HepG2 (cell line): ENCODE measurements around the gene LYSMD3. TPM values are rescaled to one million over a fixed set of nuclear protein-coding genes. Genes with fewer than 3 reads are reported as not detected.

ENCODE experiments used
- ATAC-seq: fragments of 200-7000 bp; cut with Tn5 transposase; 3 replicates; pipeline ENCODE4 v1.9.1; 2020; ENCODE audit warnings: mild to moderate bottlenecking, moderate library complexity
- BruUV-seq: library from RNA; stranded (reverse); fragments of 400-500 nt; replicated peaks from 2 replicates; lab custom pipeline; 2021; lab: Mats Ljungman, UMichigan
- CTCF ChIA-PET: fragments of 300-600 bp; formaldehyde crosslinking; extraction: SDS; loops from one replicate; lab custom pipeline; 2021; ENCODE audit warnings: low total read pairs, inconsistent platforms, low intra/inter-chr PET ratio; lab: Yijun Ruan, JAX
- POLR2A ChIA-PET: fragments of 350-600 bp; sonication (Branson Sonifier 250); formaldehyde crosslinking; loops from one replicate; lab custom pipeline; 2020; ENCODE audit warnings: antibody characterized with exemption, inconsistent platforms; lab: Yijun Ruan, JAX
- DNase-seq: peaks from one replicate; pipeline ENCODE4 v3.0.0-alpha.2; 2015; ENCODE audit warnings: low spot score
- FAIRE-seq: peaks from 3 replicates; lab custom pipeline; 2011; peaks lifted over from hg19 to GRCh38; lab: Jason Lieb, UNC
- H2AFZ ChIP-seq: one replicate; pipeline ENCODE4 v1.6.1; 2011; ENCODE audit warnings: low read length, inconsistent platforms
- H3K27ac ChIP-seq: fragments of 300-600 bp; 3 replicates; pipeline ENCODE4 v1.8.0; 2011; ENCODE audit warnings: mixed run types, mild to moderate bottlenecking, mixed read lengths, low read length, inconsistent platforms; ENCODE audit not compliant: insufficient read depth; ENCODE audit errors: extremely low read length
- H3K27me3 ChIP-seq, 2 experiments: fragments of 200-600 bp in 1 of 2; 2 replicates in 1 of 2; 3 replicates in 1 of 2; pipeline versions ENCODE4 v1.6.0 to v1.8.0; 2011; ENCODE audit warnings: low read length in 2 of 2, mild to moderate bottlenecking in 2 of 2, moderate library complexity in 2 of 2, inconsistent platforms in 1 of 2; ENCODE audit not compliant: insufficient read depth in 2 of 2, control insufficient read depth in 1 of 2
- H3K36me3 ChIP-seq, 2 experiments: fragments of 200-600 bp in 1 of 2; replicated peaks in 1 of 2; 2 replicates in 1 of 2; 3 replicates in 1 of 2; pipeline versions ENCODE4 v1.5.1 to v1.8.0; 2011; ENCODE audit warnings: low read length in 2 of 2, inconsistent platforms in 1 of 2; ENCODE audit not compliant: insufficient read depth in 2 of 2, control insufficient read depth in 1 of 2
- H3K4me1 ChIP-seq: 2 replicates; pipeline ENCODE4 v1.5.1; 2012; ENCODE audit warnings: low read length, inconsistent platforms; ENCODE audit not compliant: insufficient read depth
- H3K4me2 ChIP-seq: 2 replicates; pipeline ENCODE4 v1.6.0; 2011; ENCODE audit warnings: low read depth, low read length, inconsistent platforms
- H3K4me3 ChIP-seq, 3 experiments: fragments of 200-600 bp in 1 of 3; sonication (generic), shearing (Covaris generic) in 1 of 3; replicated peaks in 1 of 3; 2 replicates each; pipeline ENCODE4 v1.5.1; 2011 to 2016; ENCODE audit warnings: low read length in 3 of 3, inconsistent platforms in 2 of 3, low read depth in 2 of 3, mild to moderate bottlenecking in 2 of 3, control low read depth in 1 of 3, mixed read lengths in 1 of 3; ENCODE audit not compliant: insufficient read depth in 1 of 3
- H3K79me2 ChIP-seq: one replicate; pipeline ENCODE4 v1.6.1; 2011; ENCODE audit warnings: low read length, inconsistent platforms; ENCODE audit not compliant: insufficient read depth
- H3K9ac ChIP-seq: 2 replicates; pipeline ENCODE4 v1.6.0; 2011; ENCODE audit warnings: mild to moderate bottlenecking, low read depth, low read length, inconsistent platforms; ENCODE audit not compliant: insufficient read depth
- H3K9me3 ChIP-seq: 2 replicates; pipeline ENCODE4 v1.5.1; 2012; ENCODE audit warnings: mild to moderate bottlenecking, low read length
- H4K20me1 ChIP-seq: 2 replicates; pipeline ENCODE4 v1.6.0; 2011; ENCODE audit warnings: inconsistent platforms, mild to moderate bottlenecking, low read length, moderate library complexity; ENCODE audit not compliant: insufficient read depth
- BORCS8-MEF2B ChIP-seq: sonication (generic); formaldehyde crosslinking; IDR thresholded peaks from 2 replicates; pipeline ENCODE4 v1.8.0; 2022; ENCODE audit warnings: mild to moderate bottlenecking, missing genetic modification reagents
- DBP ChIP-seq: sonication (generic); formaldehyde crosslinking; IDR thresholded peaks from 2 replicates; pipeline ENCODE4 v1.4.0; 2020; ENCODE audit warnings: missing genetic modification reagents; ENCODE audit errors: not compliant biosample characterization
- JUNB ChIP-seq: sonication (generic); formaldehyde crosslinking; IDR thresholded peaks from 2 replicates; pipeline ENCODE4 v1.8.0; 2022; ENCODE audit warnings: missing genetic modification reagents, mild to moderate bottlenecking, borderline replicate concordance
- KMT2A ChIP-seq: sonication (generic); formaldehyde crosslinking; IDR thresholded peaks from 2 replicates; pipeline ENCODE4 v1.4.0; 2020; ENCODE audit warnings: missing genetic modification reagents
- LCORL ChIP-seq, 2 experiments: fragments of 450-650 bp in 1 of 2; sonication (generic) in 1 of 2; formaldehyde crosslinking in 1 of 2; IDR thresholded peaks; 2 replicates each; pipeline versions ENCODE4 v1.5.0 to v1.6.1; 2017 to 2020; ENCODE audit warnings: antibody characterized with exemption in 1 of 2, missing genetic modification reagents in 1 of 2
- MIER2 ChIP-seq: IDR thresholded peaks from 2 replicates; pipeline ENCODE4 v1.6.1; 2016; ENCODE audit warnings: missing biosample characterization, missing genetic modification reagents
- MIXL1 ChIP-seq: IDR thresholded peaks from 2 replicates; pipeline ENCODE4 v1.6.1; 2016
- NFE2L1 ChIP-seq: sonication (generic); formaldehyde crosslinking; IDR thresholded peaks from 2 replicates; pipeline ENCODE4 v1.4.0; 2020; ENCODE audit warnings: missing genetic modification reagents, mild to moderate bottlenecking, borderline replicate concordance
- NRL ChIP-seq: sonication (generic); formaldehyde crosslinking; IDR thresholded peaks from 2 replicates; pipeline ENCODE4 v1.5.0; 2020; ENCODE audit warnings: missing genetic modification reagents, mild to moderate bottlenecking, moderate library complexity, borderline replicate concordance
- SAFB2 ChIP-seq: sonication (generic); formaldehyde crosslinking; IDR thresholded peaks from 2 replicates; pipeline ENCODE4 v1.5.1; 2020; ENCODE audit warnings: missing genetic modification reagents, low read depth, mild to moderate bottlenecking, borderline replicate concordance
- ZNF672 ChIP-seq: sonication (generic); formaldehyde crosslinking; IDR thresholded peaks from 2 replicates; pipeline ENCODE4 v1.8.1; 2022; ENCODE audit warnings: missing genetic modification reagents
- ZNF770 ChIP-seq: sonication (generic); formaldehyde crosslinking; IDR thresholded peaks from 2 replicates; pipeline ENCODE4 v1.5.0; 2020; ENCODE audit warnings: mild to moderate bottlenecking, missing genetic modification reagents
- WGBS: methylation state at CpG from one replicate; pipeline ENCODE4 v1.1.6; 2017; ENCODE audit warnings: low lambda C conversion rate; 5-methylcytosine and 5-hydroxymethylcytosine counted together
- in situ Hi-C: cut with HindIII; loops from 2 replicates; pipeline ENCODE4 v1.10.0; 2017; ENCODE audit warnings: low pct_unique_long_range_greater_than_20kb; ENCODE audit not compliant: extremely low pct_ligation_motif_present
- intact Hi-C: fragments of 100-400 bp; cut with micrococcal nuclease; formaldehyde crosslinking; loops from one replicate; pipeline ENCODE4 v1.10.0; 2022; ENCODE audit not compliant: unreplicated experiment
- polyA plus RNA-seq, 8 experiments: library from polyadenylated mRNA; depleted of rRNA in 3 of 8; stranded (reverse) in 7 of 8; unstranded in 1 of 8; fragments of >200 nt; fragmentation: Illumina TruSeq in 4 of 8; extraction: Trizol in 4 of 8; gene quantifications; 2 replicates each; pipeline versions ENCODE4 v1.2.1 to v1.2.3, GENCODE V29; 2011 to 2016; ENCODE audit warnings: low read depth in 4 of 8, missing spikeins in 1 of 8, mixed read lengths in 1 of 8; ENCODE audit not compliant: insufficient read depth in 1 of 8
- total RNA-seq, 5 experiments: library from RNA; depleted of rRNA; stranded (reverse); fragments of >200 nt; fragmentation: Illumina TruSeq; extraction: Trizol; gene quantifications; 2 replicates each; pipeline ENCODE4 v1.2.3, GENCODE V29; 2016; ENCODE audit warnings: low read depth in 1 of 5
- TF ChIP-seq, protein P1 (sequence below), 2 experiments: sonication (generic) in 1 of 2; formaldehyde crosslinking in 1 of 2; IDR thresholded peaks; 2 replicates each; pipeline versions ENCODE4 v1.4.0 to v1.6.1; 2016 to 2020; ENCODE audit warnings: borderline replicate concordance in 1 of 2, low read depth in 1 of 2, mild to moderate bottlenecking in 1 of 2, missing genetic modification reagents in 1 of 2

LYSMD3 gene
- total and polyA plus RNA-seq, 2 of the 13 experiments (the other 11 are each of a cell fraction or from before 2014, with no cell fraction given) = 9.1 to 13.8 TPM

DNA sequence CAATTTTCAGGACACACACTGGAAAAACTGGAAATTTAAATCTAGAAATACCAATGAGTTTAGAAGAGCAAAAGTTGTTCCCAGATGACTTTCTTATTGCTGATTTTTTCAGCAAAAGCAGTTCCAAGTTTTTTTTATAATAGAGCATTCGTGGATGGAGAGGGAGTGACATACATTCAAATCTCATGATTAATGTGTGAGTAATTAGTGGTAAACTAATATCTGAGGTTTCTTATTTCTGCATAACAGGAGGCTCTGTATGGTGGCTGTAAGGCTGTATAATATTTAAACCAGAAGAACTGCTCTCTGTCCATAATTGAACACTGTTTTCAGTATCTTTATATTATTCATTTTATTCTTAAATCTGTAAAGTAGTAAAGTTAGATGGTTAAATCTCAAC is 25.8 kb downstream of the LYSMD3 start (continued):
- TF ChIP-seq, protein P1, sequence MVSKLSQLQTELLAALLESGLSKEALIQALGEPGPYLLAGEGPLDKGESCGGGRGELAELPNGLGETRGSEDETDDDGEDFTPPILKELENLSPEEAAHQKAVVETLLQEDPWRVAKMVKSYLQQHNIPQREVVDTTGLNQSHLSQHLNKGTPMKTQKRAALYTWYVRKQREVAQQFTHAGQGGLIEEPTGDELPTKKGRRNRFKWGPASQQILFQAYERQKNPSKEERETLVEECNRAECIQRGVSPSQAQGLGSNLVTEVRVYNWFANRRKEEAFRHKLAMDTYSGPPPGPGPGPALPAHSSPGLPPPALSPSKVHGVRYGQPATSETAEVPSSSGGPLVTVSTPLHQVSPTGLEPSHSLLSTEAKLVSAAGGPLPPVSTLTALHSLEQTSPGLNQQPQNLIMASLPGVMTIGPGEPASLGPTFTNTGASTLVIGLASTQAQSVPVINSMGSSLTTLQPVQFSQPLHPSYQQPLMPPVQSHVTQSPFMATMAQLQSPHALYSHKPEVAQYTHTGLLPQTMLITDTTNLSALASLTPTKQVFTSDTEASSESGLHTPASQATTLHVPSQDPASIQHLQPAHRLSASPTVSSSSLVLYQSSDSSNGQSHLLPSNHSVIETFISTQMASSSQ (IDR thresholded peaks at IDR 0.05; ENCODE audit: low read depth) = no peak
- TF ChIP-seq, protein P1 (CRISPR knock-in tag; IDR thresholded peaks at IDR 0.05; ENCODE audit: borderline replicate concordance) = no peak
- TF ChIP-seq NRL (no peak), MIXL1 (no peak)

DNA sequence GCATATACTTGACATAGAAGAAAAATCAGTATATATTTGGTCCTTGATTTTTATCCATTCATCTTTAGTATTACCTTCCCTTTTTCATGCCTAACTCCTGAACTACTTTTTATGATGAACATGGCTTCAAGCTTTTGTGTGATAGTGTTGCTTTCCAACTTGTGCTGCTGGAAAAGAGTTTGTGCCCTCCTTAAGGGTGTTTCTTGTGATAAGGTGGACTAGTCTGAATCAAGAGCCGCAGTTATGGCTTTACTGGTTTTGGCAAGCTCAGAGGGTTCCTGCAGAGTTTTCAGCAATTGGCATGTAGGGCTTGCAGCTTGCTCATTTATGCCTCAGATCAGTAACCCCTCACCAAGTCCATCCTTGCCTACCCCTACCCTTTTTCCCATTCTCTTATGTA is 34.2 kb downstream of the LYSMD3 start:
- DNase-seq = no peak
- Histone ChIP-seq H3K4me3 (no peak overlapping the region), H3K79me2 (no peaks in the 10 kb centered on the region), H3K36me3 (no peaks in the 10 kb centered on the region), H3K9ac (no peak overlapping the region), H3K9me3 (no peaks in the 10 kb centered on the region), H3K4me1 (no peaks in the 10 kb centered on the region), H4K20me1 (no peaks in the 10 kb centered on the region), H3K4me2 (no peak overlapping the region), H3K27me3 (no peaks in the 10 kb centered on the region), H2AFZ (no peak overlapping the region), H3K27ac (no peak overlapping the region)
- whole genome bisulfite sequencing = 100% methylated on average over 1 of the region's 1 CpG
- in situ Hi-C loops (no loop called here), intact Hi-C loops (no loop called here)
- POLR2A ChIA-PET = no interaction called here
- no peak for ATAC-seq
- CTCF ChIA-PET = no interaction called here
- BruUV-seq = no TSS peak
- FAIRE-seq = no peak
- TF ChIP-seq ZNF672 (CRISPR knock-in tag) (no peak), KMT2A (CRISPR knock-in tag) (no peak), JUNB (CRISPR knock-in tag) (no peak), MIER2 (CRISPR knock-in tag) (no peak), LCORL (IDR thresholded peaks at IDR 0.05) (no peak), LCORL (CRISPR knock-in tag; IDR thresholded peaks at IDR 0.05) (no peak), SAFB2 (no peak), DBP (no peak), BORCS8-MEF2B (CRISPR knock-in tag) (no peak), NFE2L1 (CRISPR knock-in tag) (no peak), ZNF770 (CRISPR knock-in tag) (no peak)
